Measurements from ENCODE around the gene SFTPA2.

GRCh38 chr10:79582096-79582495 lies 21.9 kb upstream of the SFTPA2 start:
- TF ChIP-seq CTCF (IDR thresholded peaks at IDR 0.05) (no peak), CREM (CRISPR knock-in tag; IDR thresholded peaks at IDR 0.05) (no peak), ZBTB43 (CRISPR knock-in tag; IDR thresholded peaks at IDR 0.05) (no peak), JUN (CRISPR knock-in tag; IDR thresholded peaks at IDR 0.05) (no peak), ZNF396 (CRISPR knock-in tag; IDR thresholded peaks at IDR 0.05; ENCODE audit: borderline replicate concordance) (no peak), ZSCAN18 (CRISPR knock-in tag; IDR thresholded peaks at IDR 0.05) (no peak), ZNF532 (CRISPR knock-in tag; IDR thresholded peaks at IDR 0.05; ENCODE audit: borderline replicate concordance) (no peak), TEAD1 (CRISPR knock-in tag; IDR thresholded peaks at IDR 0.05) (no peak)
